CD14-positive monocyte (primary cell): ENCODE measurements around the gene CNN3. TPM values are rescaled to one million over a fixed set of nuclear protein-coding genes. Genes with fewer than 3 reads are reported as not detected.
A peak's percentile ranks its signal among the peaks of the same experiment; 100 is the strongest.

Source experiments
- DNase-seq, 3 donors: peaks; one replicate each; pipeline ENCODE4 v3.0.0-alpha.2; 2011 to 2022
- H2AFZ ChIP-seq: 2 replicates; pipeline ENCODE4 v1.6.0; 2012; ENCODE audit warnings: mild to moderate bottlenecking, low read depth, low read length, inconsistent platforms; ENCODE audit not compliant: insufficient read depth, poor library complexity, severe bottlenecking
- H3K27ac ChIP-seq, 2 donors: 1 replicate in 1 of 2; 2 replicates in 1 of 2; pipeline ENCODE4 v1.5.1; 2012 to 2013; ENCODE audit warnings: low read length in 2 of 2, control low read depth in 1 of 2, inconsistent platforms in 1 of 2, low read depth in 1 of 2, mild to moderate bottlenecking in 1 of 2
- H3K27me3 ChIP-seq, 2 donors: one replicate each; pipeline versions ENCODE4 v1.6.0 to v1.6.1; 2011 to 2013; ENCODE audit warnings: low read length in 2 of 2; ENCODE audit not compliant: control insufficient read depth in 2 of 2, insufficient read depth in 2 of 2
- H3K36me3 ChIP-seq, 2 donors: replicated peaks in 1 of 2; 1 replicate in 1 of 2; 2 replicates in 1 of 2; pipeline versions ENCODE4 v1.5.1 to v1.6.1; 2012 to 2013; ENCODE audit warnings: low read length in 2 of 2, control low read depth in 1 of 2, inconsistent platforms in 1 of 2, mild to moderate bottlenecking in 1 of 2; ENCODE audit not compliant: insufficient read depth in 2 of 2, control insufficient read depth in 1 of 2
- H3K4me1 ChIP-seq, 2 donors: 1 replicate in 1 of 2; 2 replicates in 1 of 2; pipeline versions ENCODE4 v1.5.1 to v1.6.1; 2012 to 2013; ENCODE audit warnings: low read length in 2 of 2, control low read depth in 1 of 2, inconsistent platforms in 1 of 2, mild to moderate bottlenecking in 1 of 2, moderate library complexity in 1 of 2; ENCODE audit not compliant: insufficient read depth in 2 of 2, control insufficient read depth in 1 of 2
- H3K4me2 ChIP-seq: replicated peaks from 2 replicates; pipeline ENCODE3; 2012; ENCODE audit warnings: low read length, moderate library complexity, mild to moderate bottlenecking; ENCODE audit not compliant: poor library complexity, severe bottlenecking; ENCODE audit errors: extremely low read depth
- H3K4me3 ChIP-seq, 3 experiments: fragments of 200-600 bp in 1 of 3; sonication (generic) in 1 of 3; replicated peaks in 1 of 3; 1 replicate in 2 of 3; 2 replicates in 1 of 3; pipeline ENCODE4 v1.5.1; 2011 to 2013; ENCODE audit warnings: low read length in 3 of 3, mild to moderate bottlenecking in 3 of 3, control low read depth in 2 of 3, low read depth in 2 of 3, inconsistent platforms in 1 of 3, moderate library complexity in 1 of 3
- H3K79me2 ChIP-seq: 2 replicates; pipeline ENCODE4 v1.6.0; 2012; ENCODE audit warnings: mild to moderate bottlenecking, control low read depth, inconsistent platforms, low read length, moderate library complexity; ENCODE audit not compliant: insufficient read depth
- H3K9ac ChIP-seq: 2 replicates; pipeline ENCODE4 v1.6.0; 2017; ENCODE audit warnings: low read length, mild to moderate bottlenecking; ENCODE audit not compliant: insufficient read depth, poor library complexity, severe bottlenecking
- H3K9me3 ChIP-seq, 2 donors: replicated peaks in 1 of 2; 1 replicate in 1 of 2; 2 replicates in 1 of 2; pipeline versions ENCODE4 v1.5.1 to v1.6.1; 2012 to 2013; ENCODE audit warnings: low read length in 2 of 2, control low read depth in 1 of 2; ENCODE audit not compliant: control insufficient read depth in 1 of 2, insufficient read depth in 1 of 2
- H4K20me1 ChIP-seq: 2 replicates; pipeline ENCODE4 v1.6.0; 2012; ENCODE audit warnings: mild to moderate bottlenecking, low read length, control low read depth, moderate library complexity; ENCODE audit not compliant: insufficient read depth
- H3K27ac Mint-ChIP-seq, 7 donors: one replicate each; pipeline ENCODE4 v1.8.0; 2020; ENCODE audit warnings: mild to moderate bottlenecking in 7 of 7, mixed read lengths in 7 of 7, moderate library complexity in 6 of 7, inconsistent platforms in 2 of 7
- H3K27me3 Mint-ChIP-seq, 3 donors: one replicate each; pipeline ENCODE4 v1.8.0; 2021 to 2022; ENCODE audit warnings: low read depth in 3 of 3, mild to moderate bottlenecking in 3 of 3, mixed read lengths in 3 of 3, moderate library complexity in 3 of 3, inconsistent platforms in 1 of 3
- H3K36me3 Mint-ChIP-seq, 2 donors: one replicate each; pipeline ENCODE4 v1.8.0; 2020; ENCODE audit warnings: mixed read lengths in 2 of 2, inconsistent platforms in 1 of 2, mild to moderate bottlenecking in 1 of 2
- H3K4me1 Mint-ChIP-seq: one replicate; pipeline ENCODE4 v1.8.0; 2020; ENCODE audit warnings: mild to moderate bottlenecking, mixed read lengths
- H3K4me3 Mint-ChIP-seq, 2 donors: one replicate each; pipeline ENCODE4 v1.8.0; 2020; ENCODE audit warnings: mild to moderate bottlenecking in 2 of 2, mixed read lengths in 2 of 2, moderate library complexity in 1 of 2
- H3K9me3 Mint-ChIP-seq, 7 donors: one replicate each; pipeline ENCODE4 v1.8.0; 2020 to 2022; ENCODE audit warnings: mixed read lengths in 7 of 7, mild to moderate bottlenecking in 6 of 7, moderate library complexity in 6 of 7, inconsistent platforms in 2 of 7
- WGBS: methylation state at CpG from one replicate; pipeline ENCODE4 v1.1.5; 2013; ENCODE audit warnings: missing lambda C conversion rate; ENCODE audit not compliant: insufficient coverage; 5-methylcytosine and 5-hydroxymethylcytosine counted together
- intact Hi-C, 2 donors: fragments of 100-400 bp; cut with micrococcal nuclease; formaldehyde crosslinking; loops; one replicate each; pipeline versions ENCODE4 v1.15.0 to v1.15.1; 2023
- polyA plus RNA-seq, 3 donors: library from polyadenylated mRNA; depleted of rRNA in 1 of 3; unstranded in 2 of 3; stranded (reverse) in 1 of 3; fragments of 300-500 nt in 2 of 3; fragments of >200 nt in 1 of 3; fragmentation: Illumina TruSeq in 2 of 3; gene quantifications; 1 replicate in 2 of 3; 2 replicates in 1 of 3; pipeline ENCODE4 v1.2.3, GENCODE V29; 2012 to 2021
- TF ChIP-seq, protein P1 (sequence below): fragments of 200-600 bp; IDR thresholded peaks from one replicate; pipeline ENCODE4 v1.8.0; 2022; ENCODE audit warnings: antibody characterized with exemption, mild to moderate bottlenecking

The CNN3 gene
- polyA plus RNA-seq, 3 donors = 0.08 to 0.09 (median 0.08) TPM

DNA sequence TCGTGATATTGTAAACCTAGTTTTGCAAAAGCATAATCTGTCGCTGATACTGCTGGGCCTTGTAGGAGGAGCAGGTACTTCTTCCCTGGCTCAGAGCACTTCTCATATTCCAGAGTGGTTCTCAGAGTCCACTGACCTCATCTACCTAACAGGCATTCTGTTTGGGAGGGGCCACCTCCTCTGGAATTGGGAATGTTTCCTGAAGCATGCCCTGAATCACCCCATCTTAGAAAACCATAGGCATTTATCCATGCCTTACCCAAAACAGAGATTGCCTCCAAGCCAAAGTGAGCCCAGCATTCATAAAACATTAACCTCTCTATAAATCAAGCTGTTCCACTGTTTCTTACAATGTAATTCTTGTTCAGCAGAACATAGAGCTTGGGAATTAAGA is 71.6 kb downstream of the CNN3 start:
- WGBS = 80% methylated on average over 1 of the region's 2 CpGs
- Mint-ChIP-seq H3K36me3 (no peaks in the 10 kb centered on the region), H3K4me3 (no peak overlapping the region), H3K27ac (no peak overlapping the region), H3K9me3 (no peaks in the 10 kb centered on the region), H3K27me3 (peaks cover 8 to 17% (median 13%) of the 10 kb centered on the region in 3 donors), H3K4me1 (no peaks in the 10 kb centered on the region)
- Histone ChIP-seq H3K4me3 (no peak overlapping the region), H3K4me1 (peaks cover 5 to 7% of the 10 kb centered on the region in 2 donors), H2AFZ (no peak overlapping the region), H3K79me2 (no peaks in the 10 kb centered on the region), H3K9ac (no peak overlapping the region), H3K4me2 (no peak overlapping the region), H3K27me3 (peaks cover 8 to 11% of the 10 kb centered on the region in 2 donors), H4K20me1 (no peaks in the 10 kb centered on the region), H3K36me3 (no peaks in the 10 kb centered on the region), H3K9me3 (no peaks in the 10 kb centered on the region), H3K27ac (no peak overlapping the region)
- no peak for DNase-seq
- intact Hi-C loops = loop anchor here in 1 of 2 donors (10.0 kb wide), 1 partner anchor 379 kb away; the partner anchor contains the start of gene RWDD3
- TF ChIP-seq, protein P1, sequence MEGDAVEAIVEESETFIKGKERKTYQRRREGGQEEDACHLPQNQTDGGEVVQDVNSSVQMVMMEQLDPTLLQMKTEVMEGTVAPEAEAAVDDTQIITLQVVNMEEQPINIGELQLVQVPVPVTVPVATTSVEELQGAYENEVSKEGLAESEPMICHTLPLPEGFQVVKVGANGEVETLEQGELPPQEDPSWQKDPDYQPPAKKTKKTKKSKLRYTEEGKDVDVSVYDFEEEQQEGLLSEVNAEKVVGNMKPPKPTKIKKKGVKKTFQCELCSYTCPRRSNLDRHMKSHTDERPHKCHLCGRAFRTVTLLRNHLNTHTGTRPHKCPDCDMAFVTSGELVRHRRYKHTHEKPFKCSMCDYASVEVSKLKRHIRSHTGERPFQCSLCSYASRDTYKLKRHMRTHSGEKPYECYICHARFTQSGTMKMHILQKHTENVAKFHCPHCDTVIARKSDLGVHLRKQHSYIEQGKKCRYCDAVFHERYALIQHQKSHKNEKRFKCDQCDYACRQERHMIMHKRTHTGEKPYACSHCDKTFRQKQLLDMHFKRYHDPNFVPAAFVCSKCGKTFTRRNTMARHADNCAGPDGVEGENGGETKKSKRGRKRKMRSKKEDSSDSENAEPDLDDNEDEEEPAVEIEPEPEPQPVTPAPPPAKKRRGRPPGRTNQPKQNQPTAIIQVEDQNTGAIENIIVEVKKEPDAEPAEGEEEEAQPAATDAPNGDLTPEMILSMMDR = no peak

DNA sequence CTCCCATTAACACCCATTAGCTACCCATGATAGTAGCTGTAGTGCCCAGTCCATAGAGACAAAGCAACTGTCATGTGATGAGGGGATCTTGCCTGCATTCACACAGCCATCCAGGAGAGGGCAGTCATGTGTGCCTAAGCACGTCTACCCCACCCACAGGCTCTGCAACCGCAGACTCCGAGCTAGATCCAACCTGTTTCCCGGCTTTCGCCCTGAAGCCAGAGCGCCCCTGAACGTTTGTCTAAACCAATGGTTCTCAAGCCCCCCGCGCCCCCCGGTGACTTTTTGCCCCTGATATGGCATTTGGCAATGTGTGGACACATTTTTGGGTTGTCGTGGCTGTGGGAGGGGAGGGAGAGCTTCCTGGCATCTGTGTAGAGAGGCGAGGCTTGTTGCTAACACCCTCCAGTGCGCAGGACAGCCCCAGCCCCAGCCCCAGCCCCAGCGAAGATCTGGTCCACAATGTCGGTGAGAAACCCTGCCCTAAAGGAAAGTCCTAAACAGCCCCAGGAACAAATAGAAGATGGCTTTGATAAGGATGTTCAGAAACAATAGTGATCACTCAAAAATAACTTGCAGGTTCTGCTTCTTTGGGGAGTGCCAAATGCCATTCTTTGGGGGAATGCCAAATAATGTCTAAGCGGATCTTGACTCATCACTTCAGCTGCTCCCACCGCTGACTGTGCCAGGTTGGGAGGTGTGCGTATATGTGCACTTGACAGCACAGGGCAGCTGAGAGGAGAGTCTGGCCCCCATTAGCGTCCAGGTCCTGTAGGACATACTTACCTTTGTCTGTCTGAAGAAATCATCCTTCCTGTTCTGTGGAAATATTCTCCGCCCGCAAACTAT is 72.2 kb downstream of the CNN3 start:
- Mint-ChIP-seq H3K4me3 (no peak overlapping the region), H3K27ac (no peak overlapping the region), H3K27me3 (peaks cover 8 to 14% (median 10%) of the 10 kb centered on the region in 3 donors), H3K4me1 (no peaks in the 10 kb centered on the region), H3K36me3 (no peaks in the 10 kb centered on the region), H3K9me3 (no peaks in the 10 kb centered on the region)
- Histone ChIP-seq H2AFZ (peak overlapping the region; percentile 77), H3K9me3 (no peaks in the 10 kb centered on the region), H3K27ac (no peak overlapping the region), H3K9ac (peak overlapping the region; percentile 11), H3K36me3 (no peaks in the 10 kb centered on the region), H3K79me2 (no peaks in the 10 kb centered on the region), H3K4me2 (peak overlapping the region; percentile 80), H4K20me1 (no peaks in the 10 kb centered on the region), H3K4me3 (peak overlapping the region in 2 of 3 experiments; percentile 7 to 71), H3K4me1 (peaks cover 5 to 7% of the 10 kb centered on the region in 2 donors), H3K27me3 (peaks cover 8 to 11% of the 10 kb centered on the region in 2 donors)
- intact Hi-C loops = loop anchor here (5.0 to 10.0 kb wide), 2 partner anchors 188 to 380 kb away; partner anchors contain the start of gene RWDD3 (in 1 of the 2)
- TF ChIP-seq, protein P1 = peak; percentile 82
- 18% methylated on average over 18 of the region's 21 CpGs for WGBS
- DNase-seq = peak; percentile 71 to 81 (median 80)
